Ovary (tissue), 9 donors: Measurements from ENCODE around the gene PADI6. TPM values are rescaled to one million over a fixed set of nuclear protein-coding genes. Genes with fewer than 3 reads are reported as not detected.

Experiments
- DNase-seq, 5 donors: peaks; one replicate each; pipeline ENCODE4 v3.0.0-alpha.2; 2019 to 2020
- H3K27ac ChIP-seq, 2 donors: fragments of 200-600 bp; one replicate each; pipeline versions ENCODE4 v1.5.1 to v1.8.0; 2019 to 2022
- H3K27me3 ChIP-seq: fragments of 200-600 bp; one replicate; pipeline ENCODE4 v1.8.0; 2022
- H3K36me3 ChIP-seq: fragments of 200-600 bp; sonication (generic); one replicate; pipeline ENCODE4 v1.5.1; 2019
- H3K4me1 ChIP-seq: one replicate; pipeline ENCODE4 v1.8.1; 2013; ENCODE audit warnings: mild to moderate bottlenecking, moderate library complexity; ENCODE audit not compliant: insufficient read depth
- H3K4me3 ChIP-seq: fragments of 200-600 bp; sonication (generic); one replicate; pipeline ENCODE4 v1.5.1; 2017
- H3K9me3 ChIP-seq, 2 donors: fragments of 200-600 bp in 1 of 2; sonication (generic) in 1 of 2; one replicate each; pipeline versions ENCODE4 v1.5.1 to v1.8.1; 2013 to 2019; ENCODE audit warnings: mild to moderate bottlenecking in 1 of 2, moderate library complexity in 1 of 2
- EP300 ChIP-seq: sonication (generic); formaldehyde crosslinking; IDR thresholded peaks from one replicate; pipeline ENCODE4 v1.6.1; 2017; ENCODE audit warnings: antibody characterized with exemption
- POLR2A ChIP-seq: fragments of 450-650 bp; IDR thresholded peaks from one replicate; pipeline ENCODE4 v1.6.1; 2017; ENCODE audit warnings: antibody characterized with exemption, mild to moderate bottlenecking, moderate library complexity
- WGBS, 3 donors: extraction: QIAGEN DNeasy Blood & Tissue Kit in 1 of 3; methylation state at CpG; one replicate each; pipeline versions ENCODE4 v1.1.5 to v1.1.7; 2013 to 2017; 5-methylcytosine and 5-hydroxymethylcytosine counted together
- intact Hi-C, 4 donors: fragments of 100-400 bp; cut with DNase I; formaldehyde crosslinking; loops; one replicate each; pipeline versions ENCODE4 v1.11.0 to v1.15.1; 2022 to 2023
- polyA plus RNA-seq, 2 donors: library from polyadenylated mRNA; stranded (reverse); fragments of 200-250 nt in 1 of 2; fragments of 350-450 nt in 1 of 2; fragmentation: Illumina TruSeq in 1 of 2; extraction: RNeasy Lipid Tissue Mini Kit (QIAGEN cat#74804) in 1 of 2; gene quantifications; one replicate each; pipeline ENCODE4 v1.2.3, GENCODE V29; 2013 to 2014
- total RNA-seq, 7 donors: library from RNA; depleted of rRNA in 2 of 7; stranded (reverse); fragments of >200 nt in 2 of 7; fragmentation: NEBNext Ultra II Directional in 3 of 7; extraction: Animal tissue kit (Norgen Biotek cat#: 25700) in 3 of 7; gene quantifications; one replicate each; pipeline versions ENCODE4 v1.1.0 to v1.2.4, GENCODE V29; 2016 to 2023
- TF ChIP-seq, protein P1 (sequence below), 3 donors: fragments of 450-650 bp in 2 of 3; fragments of 200-600 bp in 1 of 3; IDR thresholded peaks; one replicate each; pipeline versions ENCODE4 v1.5.1 to v1.8.0; 2016 to 2022; ENCODE audit warnings: antibody characterized with exemption in 3 of 3, mild to moderate bottlenecking in 1 of 3
- donor health status: DM: no; HTN: no; CAD: no; lungs with moderate emphysema.
- donor health status: DM: no; HTN: no; CAD: no.
- donor health status: Bipolar disorder and iron deficiency.
- donor health status: DM: yes; HTN: yes; CAD: no.
- donor health status: DM: no; HTN: no; CAD: no.
- donor health status: DM: yes; HTN: yes; CAD: no.

The PADI6 gene
- total and polyA plus RNA-seq, 9 donors: 0.10 to 4.3 (median 0.18) TPM; not detected in 6

DNA sequence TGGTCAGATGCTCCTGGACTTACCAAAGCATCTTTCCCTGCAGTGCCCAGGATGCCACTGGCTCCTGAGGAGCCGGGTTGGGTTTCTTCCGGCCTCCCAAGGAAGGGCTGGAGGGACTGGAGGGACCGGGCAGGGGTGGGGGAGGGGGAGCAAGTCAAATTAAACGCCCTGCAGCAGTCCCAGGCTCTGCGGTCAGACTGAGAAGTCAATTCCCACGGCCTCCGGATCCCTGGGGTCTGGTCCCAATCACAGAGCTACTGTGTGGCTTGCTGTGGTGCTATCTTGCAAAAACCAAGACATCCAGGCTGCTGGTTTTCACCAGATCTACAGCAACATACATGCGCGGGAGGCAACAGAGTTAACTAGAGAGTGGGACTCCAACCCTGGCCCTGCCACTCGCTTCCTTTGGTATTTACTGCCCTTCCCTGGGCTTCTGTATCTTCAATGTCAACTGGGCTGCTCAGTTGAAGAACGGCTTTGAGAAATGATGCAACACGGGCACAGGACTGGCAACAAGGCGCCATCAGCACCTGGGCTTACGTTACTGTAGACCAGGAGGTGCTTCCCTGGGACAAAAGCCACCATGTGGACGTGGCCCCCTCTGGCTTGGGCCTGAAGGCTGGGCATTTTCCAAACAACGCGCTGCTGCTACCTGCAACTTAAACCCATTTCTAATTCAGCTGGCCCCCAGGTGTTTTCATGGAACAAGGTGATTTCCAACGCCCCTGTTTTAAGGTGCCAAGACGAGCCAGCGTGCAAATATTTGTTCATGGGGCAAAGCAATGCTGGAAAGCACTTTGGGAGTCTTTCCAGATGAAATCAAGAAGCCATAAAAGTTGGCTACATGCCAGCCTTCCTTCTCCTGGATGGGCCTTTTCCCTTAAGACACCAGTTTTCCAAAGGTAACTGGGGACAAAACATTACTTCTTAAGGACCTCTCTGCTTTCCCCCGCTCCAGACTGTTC, 56.0 kb downstream of the PADI6 start:
- Histone ChIP-seq H3K9me3 (no peaks in the 10 kb centered on the region), H3K27ac (no peak overlapping the region), H3K36me3 (no peaks in the 10 kb centered on the region), H3K4me3 (no peak overlapping the region), H3K4me1 (peaks cover 10% of the 10 kb centered on the region), H3K27me3 (no peaks in the 10 kb centered on the region)
- WGBS, 3 donors: 83 to 87% (median 85%) methylated on average over 21 of the region's 21 CpGs
- intact Hi-C loops: loop anchor here in 1 of 4 donors (10.0 kb wide), 1 partner anchor 177 kb away; no protein-coding TSS in a partner anchor
- no peak for DNase-seq
- TF ChIP-seq, protein P1, sequence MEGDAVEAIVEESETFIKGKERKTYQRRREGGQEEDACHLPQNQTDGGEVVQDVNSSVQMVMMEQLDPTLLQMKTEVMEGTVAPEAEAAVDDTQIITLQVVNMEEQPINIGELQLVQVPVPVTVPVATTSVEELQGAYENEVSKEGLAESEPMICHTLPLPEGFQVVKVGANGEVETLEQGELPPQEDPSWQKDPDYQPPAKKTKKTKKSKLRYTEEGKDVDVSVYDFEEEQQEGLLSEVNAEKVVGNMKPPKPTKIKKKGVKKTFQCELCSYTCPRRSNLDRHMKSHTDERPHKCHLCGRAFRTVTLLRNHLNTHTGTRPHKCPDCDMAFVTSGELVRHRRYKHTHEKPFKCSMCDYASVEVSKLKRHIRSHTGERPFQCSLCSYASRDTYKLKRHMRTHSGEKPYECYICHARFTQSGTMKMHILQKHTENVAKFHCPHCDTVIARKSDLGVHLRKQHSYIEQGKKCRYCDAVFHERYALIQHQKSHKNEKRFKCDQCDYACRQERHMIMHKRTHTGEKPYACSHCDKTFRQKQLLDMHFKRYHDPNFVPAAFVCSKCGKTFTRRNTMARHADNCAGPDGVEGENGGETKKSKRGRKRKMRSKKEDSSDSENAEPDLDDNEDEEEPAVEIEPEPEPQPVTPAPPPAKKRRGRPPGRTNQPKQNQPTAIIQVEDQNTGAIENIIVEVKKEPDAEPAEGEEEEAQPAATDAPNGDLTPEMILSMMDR (IDR thresholded peaks at IDR 0.05): no peak
- TF ChIP-seq POLR2A: no peak
- TF ChIP-seq EP300: no peak

DNA sequence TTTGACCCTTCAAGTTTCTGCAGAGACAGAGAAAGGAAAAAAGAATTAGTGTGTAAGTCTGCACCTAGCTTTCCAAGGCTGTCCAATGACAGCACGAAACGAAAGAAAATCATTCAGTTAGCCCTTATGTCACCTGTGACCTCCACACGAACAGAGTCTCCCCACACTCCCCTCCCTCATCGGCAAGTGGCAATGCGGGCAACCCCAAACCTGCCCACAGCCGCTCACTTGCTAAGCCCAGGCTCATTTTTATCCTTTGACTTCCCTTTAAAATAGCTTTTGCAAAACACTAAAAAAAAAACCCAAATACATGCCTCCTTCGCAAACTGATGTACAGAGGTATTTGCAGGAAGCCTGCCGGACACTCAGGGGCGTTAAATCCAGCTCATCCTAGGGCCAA, 57.2 kb downstream of the PADI6 start:
- TF ChIP-seq, protein P1 (IDR thresholded peaks at IDR 0.05): no peak
- no peak for TF ChIP-seq POLR2A
- no peak for TF ChIP-seq EP300
- intact Hi-C loops: loop anchor here in 1 of 4 donors (10.0 kb wide), 1 partner anchor 176 kb away; no protein-coding TSS in a partner anchor
- DNase-seq: no peak
- Histone ChIP-seq H3K36me3 (no peaks in the 10 kb centered on the region), H3K27me3 (no peaks in the 10 kb centered on the region), H3K4me3 (no peak overlapping the region), H3K4me1 (peaks cover 2% of the 10 kb centered on the region), H3K27ac (no peak overlapping the region), H3K9me3 (no peaks in the 10 kb centered on the region)
- WGBS, 3 donors: 88 to 94% (median 92%) methylated on average over 9 of the region's 9 CpGs

DNA sequence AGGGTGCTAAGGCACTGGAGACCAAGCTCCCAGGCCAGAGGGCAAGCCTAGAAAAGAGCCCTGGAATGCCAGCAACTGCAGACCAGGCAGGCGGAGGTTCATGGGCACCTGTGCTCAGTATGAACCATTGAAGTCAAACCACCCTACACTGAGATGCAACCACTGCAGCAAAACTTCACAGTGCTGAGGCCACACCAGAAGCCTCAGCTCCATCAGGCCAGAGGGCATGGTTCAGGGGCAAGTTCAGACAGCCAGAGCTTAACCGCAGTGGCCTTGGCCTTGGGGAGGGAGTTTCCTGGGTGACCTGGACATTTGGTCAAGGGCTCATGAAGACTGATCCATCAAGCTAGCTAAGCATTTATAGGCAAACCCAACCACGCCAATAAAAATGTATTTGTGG, 60.4 kb downstream of the PADI6 start:
- H3K4me1 ChIP-seq: peaks cover 4% of the 10 kb centered on the region
- no peak for DNase-seq
- H3K4me3 ChIP-seq: no peak overlapping the region
- no peak overlapping the region for H3K27ac ChIP-seq
- 71 to 93% (median 91%) methylated on average over 3 of the region's 3 CpGs for whole genome bisulfite sequencing, 3 donors
- H3K9me3 ChIP-seq: no peaks in the 10 kb centered on the region
- no peaks in the 10 kb centered on the region for H3K36me3 ChIP-seq
- intact Hi-C loops: no loop called here
- no peaks in the 10 kb centered on the region for H3K27me3 ChIP-seq
- TF ChIP-seq EP300: no peak

DNA sequence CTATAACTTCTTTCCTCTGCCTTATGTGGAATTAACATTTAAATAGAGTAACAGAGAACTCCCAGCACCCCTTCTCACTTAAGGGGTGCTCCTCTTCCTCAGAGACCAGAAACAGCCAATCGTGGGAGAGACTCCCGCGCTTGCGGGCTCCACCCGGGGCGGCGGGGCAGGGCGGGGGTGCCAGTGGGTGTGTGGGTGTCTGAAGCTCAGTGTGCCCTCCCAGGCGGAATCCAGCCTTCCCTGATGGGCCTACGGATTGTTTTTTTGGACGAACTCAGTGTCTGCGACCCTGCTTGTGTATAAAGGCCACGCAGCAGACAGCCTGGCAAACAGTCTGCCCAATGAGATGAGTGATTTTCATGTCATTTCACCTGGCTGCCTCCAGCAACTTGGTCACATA, 61.3 kb downstream of the PADI6 start:
- H3K4me1 ChIP-seq: peaks cover 4% of the 10 kb centered on the region
- intact Hi-C loops: no loop called here
- H3K27ac ChIP-seq: no peak overlapping the region
- TF ChIP-seq, protein P1 (IDR thresholded peaks at IDR 0.05): no peak
- TF ChIP-seq POLR2A: no peak
- TF ChIP-seq EP300: no peak
- H3K4me3 ChIP-seq: no peak overlapping the region
- H3K27me3 ChIP-seq: no peaks in the 10 kb centered on the region
- 85 to 89% (median 87%) methylated on average over 13 of the region's 13 CpGs for WGBS, 3 donors
- DNase-seq: no peak
- no peaks in the 10 kb centered on the region for H3K9me3 ChIP-seq
- H3K36me3 ChIP-seq: no peaks in the 10 kb centered on the region

DNA sequence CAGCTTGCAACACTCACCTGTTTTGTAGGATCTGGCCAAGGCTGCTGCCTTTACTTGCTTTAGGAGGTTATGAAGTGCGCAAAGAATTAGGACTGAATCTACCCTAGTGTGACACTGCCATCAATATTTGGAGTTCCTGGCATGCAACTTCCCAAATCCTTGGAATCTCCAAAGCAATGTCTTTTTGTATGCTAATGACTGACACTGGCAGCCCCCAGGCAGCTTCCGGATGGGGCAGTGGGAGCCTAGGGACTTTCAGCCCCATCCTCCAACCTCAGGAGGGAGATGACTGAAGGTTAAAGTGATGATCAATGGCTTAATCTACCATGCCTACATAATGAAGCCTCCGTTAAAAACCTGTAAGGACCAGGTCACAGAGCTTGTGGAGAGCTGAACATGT, 62.0 kb downstream of the PADI6 start:
- DNase-seq: no peak
- no peaks in the 10 kb centered on the region for H3K36me3 ChIP-seq
- WGBS, 3 donors: 76 to 84% (median 83%) methylated on average over 3 of the region's 3 CpGs
- TF ChIP-seq, protein P1 (IDR thresholded peaks at IDR 0.05): no peak
- no peak for TF ChIP-seq EP300
- TF ChIP-seq POLR2A: no peak
- no peaks in the 10 kb centered on the region for H3K9me3 ChIP-seq
- H3K4me3 ChIP-seq: no peak overlapping the region
- intact Hi-C loops: no loop called here
- no peak overlapping the region for H3K27ac ChIP-seq
- H3K4me1 ChIP-seq: peaks cover 4% of the 10 kb centered on the region
- no peaks in the 10 kb centered on the region for H3K27me3 ChIP-seq
